GM12878 (cell line): ENCODE measurements around the gene PHF1. TPM values are rescaled to one million over a fixed set of nuclear protein-coding genes. Genes with fewer than 3 reads are reported as not detected.

Source experiments
- CEBPZ ChIP-seq: fragments of 150-350 bp; IDR thresholded peaks from 2 replicates; pipeline ENCODE4 v1.6.1; 2016; ENCODE audit warnings: low read depth, low read length
- GABPA ChIP-seq: IDR thresholded peaks from 2 replicates; pipeline ENCODE4 v1.6.1; 2014; ENCODE audit warnings: antibody characterized with exemption, low read depth, mild to moderate bottlenecking, inconsistent platforms
- IRF3 ChIP-seq: fragments of 450-650 bp; IDR thresholded peaks from 2 replicates; pipeline ENCODE4 v1.6.1; 2014; ENCODE audit warnings: mild to moderate bottlenecking
- IRF5 ChIP-seq: fragments of 450-650 bp; IDR thresholded peaks from 2 replicates; pipeline ENCODE4 v1.6.1; 2017; ENCODE audit warnings: borderline replicate concordance
- KDM1A ChIP-seq: fragments of 200-600 bp; sonication (generic); IDR thresholded peaks from 2 replicates; pipeline ENCODE4 v1.6.1; 2016; ENCODE audit warnings: borderline replicate concordance
- MAX ChIP-seq: IDR thresholded peaks from 2 replicates; pipeline ENCODE4 v1.6.1; 2012; ENCODE audit warnings: low read depth, low read length, improper control_type of control experiment
- RAD51 ChIP-seq: fragments of 450-650 bp; IDR thresholded peaks from 2 replicates; pipeline ENCODE4 v1.6.1; 2016; ENCODE audit warnings: moderate library complexity, mild to moderate bottlenecking, inconsistent platforms
- REST ChIP-seq: IDR thresholded peaks from 2 replicates; pipeline ENCODE4 v1.6.1; 2012; ENCODE audit warnings: mild to moderate bottlenecking, low read depth, low read length
- SIN3A ChIP-seq: IDR thresholded peaks from 2 replicates; pipeline ENCODE4 v1.6.1; 2012; ENCODE audit warnings: low read depth, low read length, improper control_type of control experiment
- TCF7 ChIP-seq: IDR thresholded peaks from 2 replicates; pipeline ENCODE4 v1.6.1; 2014; ENCODE audit warnings: antibody characterized with exemption, borderline replicate concordance
- ZBTB33 ChIP-seq: fragments of 450-650 bp; IDR thresholded peaks from 2 replicates; pipeline ENCODE4 v1.6.1; 2017; ENCODE audit warnings: mild to moderate bottlenecking
- ZBTB4 ChIP-seq: fragments of 450-650 bp; formaldehyde crosslinking; IDR thresholded peaks from 2 replicates; pipeline ENCODE4 v1.4.0; 2022; ENCODE audit warnings: mild to moderate bottlenecking, moderate library complexity
- polyA plus RNA-seq, 11 experiments: library from polyadenylated mRNA; depleted of rRNA in 4 of 11; unstranded in 6 of 11; stranded (reverse) in 5 of 11; fragments of >200 nt; fragmentation: Nextera tagmentation in 4 of 11; fragmentation: Illumina TruSeq in 1 of 11; extraction: Ambion mirVana in 4 of 11; extraction: Trizol in 1 of 11; gene quantifications; 1 replicate in 1 of 11; 2 replicates in 10 of 11; pipeline versions ENCODE4 v1.2.1 to v1.2.3, GENCODE V29; 2011 to 2016; ENCODE audit warnings: inconsistent platforms in 2 of 11, missing spikeins in 2 of 11, low read depth in 1 of 11
- total RNA-seq, 4 experiments: library from RNA; depleted of rRNA in 3 of 4; stranded (reverse); fragments of >200 nt in 3 of 4; fragmentation: Illumina TruSeq in 1 of 4; extraction: Trizol in 1 of 4; gene quantifications; 2 replicates each; pipeline versions ENCODE4 v1.2.1 to v1.2.3, GENCODE V29; 2013 to 2021

PHF1 gene
- total and polyA plus RNA-seq, 10 of the 15 experiments (the other 5 are each of a cell fraction or from before 2014, with no cell fraction given) = 1.3 to 17.8 (median 6.2) TPM

- TF ChIP-seq CEBPZ (no peak), TCF7 (no peak), ZBTB33 (no peak), SIN3A (no peak), IRF3 (no peak), REST (no peak), RAD51 (no peak), GABPA (no peak), MAX (peak; percentile 75; the same call in 1 of the 2 replicates), KDM1A (no peak), IRF5 (no peak), ZBTB4 (CRISPR knock-in tag) (no peak)
These were observed 15.1 kb downstream of the PHF1 start (continued) for GRCh38 chr6:33425668-33426577.
